GM12875 (cell line): ENCODE data around the gene CFAP107.

Experiments
- H3K4me3 ChIP-seq: one replicate; pipeline ENCODE4 v1.5.1; 2011; ENCODE audit warnings: low read depth, low read length, control low read depth
- TF ChIP-seq, protein P1 (sequence below): IDR thresholded peaks from 2 replicates; pipeline ENCODE4 v1.5.1; 2011; ENCODE audit warnings: low read depth, mild to moderate bottlenecking, control low read depth, inconsistent platforms, low read length, moderate library complexity, borderline replicate concordance; ENCODE audit not compliant: insufficient read depth

CFAP107 gene, protein sequence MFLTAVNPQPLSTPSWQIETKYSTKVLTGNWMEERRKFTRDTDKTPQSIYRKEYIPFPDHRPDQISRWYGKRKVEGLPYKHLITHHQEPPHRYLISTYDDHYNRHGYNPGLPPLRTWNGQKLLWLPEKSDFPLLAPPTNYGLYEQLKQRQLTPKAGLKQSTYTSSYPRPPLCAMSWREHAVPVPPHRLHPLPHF

DNA sequence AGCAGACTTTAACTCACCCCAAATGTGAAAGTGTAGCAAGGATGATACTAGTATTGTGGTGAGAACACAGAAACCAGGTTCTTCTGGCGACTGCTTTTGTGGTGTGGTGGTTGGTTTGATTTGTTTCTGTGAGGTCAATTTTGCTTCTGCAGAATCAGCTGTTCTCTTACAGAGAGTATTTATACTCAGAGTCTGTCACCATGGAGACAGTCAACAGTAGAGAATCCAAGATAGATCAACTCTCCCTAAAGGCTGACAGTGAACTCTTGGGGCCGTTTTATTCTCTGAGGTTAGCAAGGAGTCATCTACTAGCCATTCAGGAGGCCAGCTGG is at the start of gene CFAP107:
TSS of gene CFAP107 (plus strand) at position 209 of the 332 bp plus-strand sequence. CDS start 231 bp downstream, outside the sequence.
- no peak within 1 kb of the TSS for H3K4me3 ChIP-seq
- TF ChIP-seq, protein P1, sequence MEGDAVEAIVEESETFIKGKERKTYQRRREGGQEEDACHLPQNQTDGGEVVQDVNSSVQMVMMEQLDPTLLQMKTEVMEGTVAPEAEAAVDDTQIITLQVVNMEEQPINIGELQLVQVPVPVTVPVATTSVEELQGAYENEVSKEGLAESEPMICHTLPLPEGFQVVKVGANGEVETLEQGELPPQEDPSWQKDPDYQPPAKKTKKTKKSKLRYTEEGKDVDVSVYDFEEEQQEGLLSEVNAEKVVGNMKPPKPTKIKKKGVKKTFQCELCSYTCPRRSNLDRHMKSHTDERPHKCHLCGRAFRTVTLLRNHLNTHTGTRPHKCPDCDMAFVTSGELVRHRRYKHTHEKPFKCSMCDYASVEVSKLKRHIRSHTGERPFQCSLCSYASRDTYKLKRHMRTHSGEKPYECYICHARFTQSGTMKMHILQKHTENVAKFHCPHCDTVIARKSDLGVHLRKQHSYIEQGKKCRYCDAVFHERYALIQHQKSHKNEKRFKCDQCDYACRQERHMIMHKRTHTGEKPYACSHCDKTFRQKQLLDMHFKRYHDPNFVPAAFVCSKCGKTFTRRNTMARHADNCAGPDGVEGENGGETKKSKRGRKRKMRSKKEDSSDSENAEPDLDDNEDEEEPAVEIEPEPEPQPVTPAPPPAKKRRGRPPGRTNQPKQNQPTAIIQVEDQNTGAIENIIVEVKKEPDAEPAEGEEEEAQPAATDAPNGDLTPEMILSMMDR, result no peak

GRCh38 chr1:12696658-12697057 is 49.3 kb upstream of the CFAP107 start:
- TF ChIP-seq, protein P1, result no peak
- no peak overlapping the region for H3K4me3 ChIP-seq

- TF ChIP-seq, protein P1, result no peak
- H3K4me3 ChIP-seq, result no peak overlapping the region
Measured at GRCh38 chr1:12697397-12697796, 48.6 kb upstream of the CFAP107 start.

DNA sequence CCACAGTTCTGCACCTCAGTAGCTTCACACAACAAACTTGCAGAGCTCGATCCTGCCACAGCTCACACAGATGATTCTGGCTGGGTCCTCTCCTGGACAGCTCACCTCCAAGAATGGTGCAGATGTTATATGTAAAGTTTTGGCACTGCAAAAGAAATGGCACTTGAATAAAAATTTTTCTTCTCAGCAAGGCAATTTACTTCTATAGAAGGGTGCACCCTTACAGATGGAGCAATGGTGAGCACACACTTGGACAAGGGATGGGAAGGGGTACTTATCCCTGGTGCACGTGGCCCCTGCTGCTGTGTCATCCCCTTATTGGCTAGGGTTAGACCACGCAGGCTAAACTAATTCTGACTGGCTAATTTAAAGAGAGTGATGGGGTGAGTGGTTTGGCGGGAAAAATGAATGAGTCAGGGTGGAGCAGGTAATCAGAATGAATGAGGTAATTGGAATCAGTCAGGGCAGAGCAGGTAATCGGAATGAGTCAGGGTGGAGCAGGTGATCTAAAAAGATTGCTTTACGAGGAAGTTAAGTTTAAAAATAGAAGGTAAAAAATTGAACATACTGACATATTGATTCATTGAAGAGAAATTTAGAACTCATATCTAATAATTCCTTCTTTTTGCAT is 42.1 kb upstream of the CFAP107 start:
- no peak overlapping the region for H3K4me3 ChIP-seq
- TF ChIP-seq, protein P1, result no peak

DNA sequence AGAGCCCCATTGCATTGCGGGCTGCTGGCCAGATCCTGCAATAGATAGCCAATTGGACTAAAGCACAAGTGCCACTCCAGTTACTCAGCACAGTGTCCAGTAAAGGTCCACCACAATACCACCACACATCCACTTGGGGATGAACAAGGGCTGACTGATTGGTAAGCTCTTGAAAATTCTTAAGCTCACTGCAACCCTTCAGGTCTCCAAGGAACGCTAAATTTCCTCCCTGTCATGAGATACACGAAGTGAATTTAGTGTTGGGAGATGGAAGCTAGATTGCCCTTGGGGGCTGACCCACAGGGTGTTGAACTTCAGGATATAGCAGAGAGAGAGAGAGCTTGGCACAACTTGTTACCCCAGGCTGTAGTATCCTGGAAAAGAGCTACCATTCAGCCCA is 39.9 kb upstream of the CFAP107 start:
- H3K4me3 ChIP-seq, result no peak overlapping the region
- TF ChIP-seq, protein P1, result no peak

- no peak overlapping the region for H3K4me3 ChIP-seq
- TF ChIP-seq, protein P1, result no peak
Measured at GRCh38 chr1:12708396-12709090, 37.5 kb upstream of the CFAP107 start.

- TF ChIP-seq, protein P1, result no peak
Measured at GRCh38 chr1:12709091-12709491, 36.9 kb upstream of the CFAP107 start.

More at GRCh38 chr1:12709091-12709491, 36.9 kb upstream of the CFAP107 start:
- no peak overlapping the region for H3K4me3 ChIP-seq
